GM18861 (cell line): Measurements from ENCODE around the gene ELMO3.

Experiments
- ATAC-seq: cut with Tn5 transposase; IDR thresholded peaks from one replicate; pipeline ENCODE4 v1.9.1; 2021; ENCODE audit not compliant: unreplicated experiment

The ELMO3 gene

DNA sequence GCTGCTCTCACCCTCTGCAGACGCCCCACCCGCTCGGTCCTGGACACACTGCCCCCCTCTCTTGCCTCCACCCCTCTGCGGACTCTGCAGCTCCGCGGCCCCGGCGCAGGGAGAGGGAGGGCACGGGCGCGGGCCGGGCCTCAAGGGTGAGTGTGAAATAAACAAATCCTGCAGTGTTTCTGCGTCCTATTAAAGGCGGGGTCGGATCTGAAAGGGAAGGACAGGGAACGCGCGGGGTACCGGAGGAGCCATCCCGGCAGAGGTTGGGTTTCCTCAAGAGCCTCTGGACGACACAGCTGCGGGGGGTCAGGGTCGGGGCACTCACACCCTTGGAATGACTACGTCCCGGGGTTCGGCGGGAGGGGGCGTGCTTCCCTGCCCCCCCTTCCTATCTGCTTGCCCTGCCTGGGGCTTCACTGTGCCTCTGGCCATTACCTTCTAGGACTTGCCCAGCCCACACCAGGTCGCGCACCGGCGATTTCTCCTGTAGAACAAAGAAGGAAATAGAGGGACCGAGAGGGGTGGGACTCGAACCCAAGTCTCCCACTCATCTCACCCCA is 34.9 kb upstream of the ELMO3 start:
- ATAC-seq = no peak

- ATAC-seq = no peak
Measured at GRCh38 chr16:67164599-67165061, 34.3 kb upstream of the ELMO3 start, which contains the start of gene HSF4. Gene HSF4 (plus strand): TSS chr16:67164745. CDS start chr16:67164812, 67 bp downstream.

- no peak for ATAC-seq
Measured at GRCh38 chr16:67165121-67166078, 33.5 kb upstream of the ELMO3 start.

DNA sequence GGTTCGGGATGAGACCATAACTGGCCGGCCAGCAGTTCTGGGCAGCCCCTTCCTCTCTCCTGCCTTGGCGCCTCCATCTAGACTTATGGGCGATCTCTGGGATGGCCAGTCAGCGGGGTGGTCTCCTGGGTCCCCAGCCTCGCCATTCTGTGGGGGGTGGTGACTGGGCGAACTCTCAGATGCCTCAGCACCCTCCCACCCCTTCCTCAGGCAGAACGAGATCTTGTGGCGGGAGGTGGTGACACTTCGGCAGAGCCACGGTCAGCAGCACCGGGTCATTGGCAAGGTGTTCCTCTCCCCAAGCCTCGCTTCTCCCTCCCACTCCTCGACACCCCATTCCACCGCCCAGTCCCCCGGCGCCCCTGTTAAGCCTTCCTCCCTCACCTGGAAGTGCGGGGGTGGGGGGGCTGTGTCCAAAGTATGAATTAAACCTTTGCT is 32.8 kb upstream of the ELMO3 start:
- no peak for ATAC-seq

- no peak for ATAC-seq
Measured at GRCh38 chr16:67166598-67167168, 32.2 kb upstream of the ELMO3 start.

- no peak for ATAC-seq
Measured at GRCh38 chr16:67167588-67167987, 31.3 kb upstream of the ELMO3 start.

GRCh38 chr16:67169011-67169451 is 29.9 kb upstream of the ELMO3 start:
- no peak for ATAC-seq

GRCh38 chr16:67169642-67170167 is 29.2 kb upstream of the ELMO3 start:
- ATAC-seq = no peak

GRCh38 chr16:67170168-67170948 is 28.6 kb upstream of the ELMO3 start, which contains the start of gene NOL3:
Gene NOL3 (plus strand): TSS chr16:67170538.
- no peak for ATAC-seq

- no peak for ATAC-seq
Measured at GRCh38 chr16:67170949-67171649, 27.8 kb upstream of the ELMO3 start.

GRCh38 chr16:67173323-67173722 is 25.6 kb upstream of the ELMO3 start:
- ATAC-seq = no peak

- ATAC-seq = peak; percentile 34
Measured at GRCh38 chr16:67173808-67174705, 24.9 kb upstream of the ELMO3 start.

- ATAC-seq = no peak
Measured at GRCh38 chr16:67174706-67175231, 24.2 kb upstream of the ELMO3 start.

GRCh38 chr16:67176662-67177061 is 22.3 kb upstream of the ELMO3 start:
- ATAC-seq = no peak

DNA sequence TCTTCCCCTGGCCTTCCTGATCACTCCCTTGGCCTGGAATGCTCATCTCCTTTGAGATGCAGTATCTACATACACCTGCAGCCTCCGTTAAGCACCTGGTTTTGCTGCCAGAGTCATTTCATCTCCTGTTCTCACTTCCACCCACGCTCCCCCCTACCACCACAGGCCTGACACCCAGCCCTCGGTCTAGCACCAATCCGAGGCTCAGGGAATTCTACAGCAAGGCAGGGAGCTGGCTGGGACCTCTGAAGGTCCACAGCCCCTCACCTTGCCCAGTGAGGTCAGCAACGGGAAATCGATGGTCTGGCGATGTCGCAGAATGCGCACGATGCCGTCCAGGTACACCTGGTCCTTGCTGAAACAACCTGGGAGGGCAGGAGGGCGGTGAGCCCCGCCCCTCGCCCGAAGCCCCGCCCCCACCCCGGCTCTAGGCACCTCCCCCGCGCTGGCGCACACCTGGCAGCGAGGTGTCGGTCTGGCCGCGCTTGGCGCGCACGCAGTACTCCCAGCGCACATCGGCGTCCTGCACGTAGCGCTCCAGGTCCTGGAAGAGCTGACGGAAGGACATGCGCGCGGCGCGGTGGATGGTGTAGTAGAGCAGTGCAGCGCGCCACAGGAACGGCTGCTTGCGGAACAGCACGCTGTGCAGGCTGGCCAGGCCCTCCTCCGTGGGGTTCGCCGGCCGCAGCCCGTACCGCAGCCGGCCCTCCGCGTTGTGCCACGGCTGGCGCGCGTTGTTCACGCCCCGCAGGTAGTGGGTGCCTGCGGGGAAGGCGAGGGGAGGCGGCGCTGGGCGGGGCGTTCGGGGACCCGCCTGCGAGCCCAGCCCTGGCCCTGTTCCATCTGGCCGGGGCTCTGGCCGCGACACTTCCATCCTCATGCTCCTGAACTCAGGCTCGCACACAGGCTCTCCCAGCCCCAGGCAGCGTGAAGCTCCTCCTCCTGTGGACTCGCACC is 20.9 kb upstream of the ELMO3 start:
- no peak for ATAC-seq

DNA sequence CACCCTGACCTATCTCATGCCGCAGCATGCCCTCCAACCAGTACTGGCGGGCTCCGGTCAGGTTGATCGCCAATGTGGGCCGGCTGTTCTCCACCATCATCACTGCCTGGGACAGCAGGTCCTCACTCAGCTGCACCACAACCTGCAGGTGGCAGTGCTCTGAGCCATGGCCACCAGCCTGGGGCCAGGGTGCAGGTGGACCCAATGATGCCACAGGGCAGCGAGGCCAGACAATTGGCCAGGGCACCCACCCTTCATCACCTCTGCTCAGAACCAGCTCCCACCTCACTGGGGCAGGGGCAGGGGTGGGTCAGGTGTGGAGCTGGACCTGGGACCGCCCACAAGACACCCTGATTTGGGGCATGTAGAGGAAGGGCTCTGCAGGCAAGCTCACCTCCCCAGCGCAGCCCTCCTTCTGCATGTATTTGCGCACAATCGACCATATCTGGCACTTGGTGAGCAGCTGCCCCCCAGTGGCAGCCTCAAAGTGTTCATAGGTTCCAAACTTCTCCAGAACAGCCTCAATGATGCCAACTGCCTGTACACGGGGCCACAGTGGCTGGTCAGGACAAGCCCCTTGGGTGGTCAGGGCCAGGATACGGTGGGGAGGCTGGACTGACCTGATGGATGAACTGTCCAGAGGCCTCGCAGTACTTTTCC is 19.4 kb upstream of the ELMO3 start:
- ATAC-seq = no peak

GRCh38 chr16:67180166-67180565 is 18.8 kb upstream of the ELMO3 start:
- ATAC-seq = no peak
